ENCODE data around the gene CCDC112. TPM values are rescaled to one million over a fixed set of nuclear protein-coding genes. Genes with fewer than 3 reads are reported as not detected.
A peak's percentile ranks its signal among the peaks of the same experiment; 100 is the strongest.

CCDC112 gene
- total RNA-seq, 4 donors from 2014 or later, result 3.7 to 5.7 (median 4.9) TPM

- intact Hi-C loops (cut with DNase I; ENCODE audit: low total_unique reads), result loop anchor here (5.0 kb wide), 1 partner anchor 274 kb away; no protein-coding TSS in a partner anchor
- no peak overlapping the region for H3K4me3 ChIP-seq (ENCODE audit: low read depth, poor library complexity, severe bottlenecking)
- WGBS, 2 donors, result 78 to 96% methylated on average over 2 of the region's 2 CpGs
- no peak for TF ChIP-seq CTCF (IDR thresholded peaks at IDR 0.05)
- no peak for TF ChIP-seq POLR2A (IDR thresholded peaks at IDR 0.05)
- DNase-seq (ENCODE audit: low spot score in 2 of 2), result no peak
Measured at GRCh38 chr5:115313052-115313451, 16.6 kb upstream of the CCDC112 start.

GRCh38 chr5:115309751-115310370, 13.4 kb upstream of the CCDC112 start:
- intact Hi-C loops (cut with DNase I; ENCODE audit: low total_unique reads), result loop anchor here (5.0 kb wide), 1 partner anchor 277 kb away; no protein-coding TSS in a partner anchor
- TF ChIP-seq CTCF (IDR thresholded peaks at IDR 0.05) (peak in 2 of 3 donors; percentile 30 to 42), POLR2A (IDR thresholded peaks at IDR 0.05) (no peak)
- 5 to 15% methylated on average over 1 of the region's 1 CpG for WGBS, 2 donors
- no peak overlapping the region for H3K4me3 ChIP-seq (ENCODE audit: low read depth, poor library complexity, severe bottlenecking)
- no peak for DNase-seq (ENCODE audit: low spot score in 2 of 2)

DNA sequence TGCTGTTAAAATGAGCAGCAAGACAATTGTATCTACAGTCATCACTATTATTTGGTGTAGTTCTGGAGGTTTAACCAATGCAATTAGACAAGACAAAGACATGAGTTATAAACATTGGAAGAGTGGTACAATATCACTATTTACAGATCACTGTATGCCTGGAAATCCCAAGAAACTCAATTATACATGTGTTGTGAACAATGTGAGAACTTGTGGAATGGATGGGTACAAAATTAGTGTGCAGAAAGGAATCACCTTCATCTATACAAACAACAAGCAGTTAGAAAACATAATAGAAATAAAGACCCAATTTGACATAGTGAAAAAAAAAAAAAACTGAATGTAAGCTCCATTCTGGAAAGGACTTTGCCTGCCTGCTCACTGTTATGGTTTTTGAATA, 12.4 kb upstream of the CCDC112 start:
- TF ChIP-seq CTCF (IDR thresholded peaks at IDR 0.05), result no peak
- TF ChIP-seq POLR2A (IDR thresholded peaks at IDR 0.05), result no peak
- no peak for DNase-seq (ENCODE audit: low spot score in 2 of 2)
- intact Hi-C loops (cut with DNase I; ENCODE audit: low total_unique reads), result no loop called here
- no peak overlapping the region for H3K4me3 ChIP-seq (ENCODE audit: low read depth, poor library complexity, severe bottlenecking)

- 53 to 67% methylated on average over 1 of the region's 1 CpG for WGBS, 2 donors
- H3K4me3 ChIP-seq (ENCODE audit: low read depth, poor library complexity, severe bottlenecking), result no peak overlapping the region
- no peak for TF ChIP-seq POLR2A (IDR thresholded peaks at IDR 0.05)
- TF ChIP-seq CTCF (IDR thresholded peaks at IDR 0.05), result no peak
- no peak for DNase-seq (ENCODE audit: low spot score in 2 of 2)
- intact Hi-C loops (cut with DNase I; ENCODE audit: low total_unique reads), result no loop called here
Measured at GRCh38 chr5:115306011-115306536, 9.6 kb upstream of the CCDC112 start.

- intact Hi-C loops (cut with DNase I; ENCODE audit: low total_unique reads), result no loop called here
- 98 to 100% methylated on average over 1 of the region's 1 CpG for WGBS, 2 donors
- TF ChIP-seq POLR2A (IDR thresholded peaks at IDR 0.05) (no peak), CTCF (IDR thresholded peaks at IDR 0.05) (no peak)
- no peak for DNase-seq (ENCODE audit: low spot score in 2 of 2)
- no peak overlapping the region for H3K4me3 ChIP-seq (ENCODE audit: low read depth, poor library complexity, severe bottlenecking)
Measured at GRCh38 chr5:115304496-115304895, 8.0 kb upstream of the CCDC112 start.

DNA sequence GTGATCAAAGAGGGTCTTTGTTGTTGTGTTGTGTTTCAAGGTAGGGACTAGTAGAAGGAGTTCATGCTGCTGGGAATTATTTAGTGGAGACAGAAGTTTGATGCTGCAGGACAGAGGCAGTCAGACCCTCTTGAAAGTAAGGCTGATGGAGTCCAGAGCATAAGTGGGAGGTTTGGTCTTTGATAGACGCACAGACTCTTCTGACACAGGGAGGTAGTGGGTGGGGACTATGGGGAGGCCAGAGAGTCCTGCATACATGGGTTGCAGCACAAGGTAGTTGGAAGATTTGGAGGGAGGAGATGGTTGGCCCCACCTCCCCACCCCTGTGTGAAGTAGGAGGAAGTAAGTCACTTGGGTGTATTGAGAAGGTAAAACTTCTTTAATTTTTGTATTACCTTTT, 2.4 kb upstream of the CCDC112 start:
- 63 to 65% methylated on average over 1 of the region's 1 CpG for WGBS, 2 donors
- no peak overlapping the region for H3K4me3 ChIP-seq (ENCODE audit: low read depth, poor library complexity, severe bottlenecking)
- no peak for DNase-seq (ENCODE audit: low spot score in 2 of 2)
- no peak for TF ChIP-seq CTCF (IDR thresholded peaks at IDR 0.05)
- no peak for TF ChIP-seq POLR2A (IDR thresholded peaks at IDR 0.05)
- intact Hi-C loops (cut with DNase I; ENCODE audit: low total_unique reads), result no loop called here

Measured in lower leg skin (tissue), 4 donors.